NK-92 treated with Interleukin-12 subunit alpha and Interleukin-12 subunit beta, amount 100 ng/mL, for 24 hours (cell line): ENCODE data around the gene ASF1A.
"Not testable (repeated sequence)": the region's sequence is repeated elsewhere in the genome, so short reads cannot be mapped to it uniquely, and the experiment has no call there.

ENCODE experiments used
- DNase-seq: peaks from one replicate; lab custom pipeline; 2025; lab: John Stamatoyannopoulos, UW

ASF1A gene

GRCh38 chr6:118893807-118894424 lies at the start of gene ASF1A:
Gene ASF1A (plus strand): TSS chr6:118894152. CDS start chr6:118894414, 262 bp downstream.
- peak; percentile 94 for DNase-seq

GRCh38 chr6:118844915-118845314 lies 49.0 kb upstream of the ASF1A start:
- DNase-seq: no peak

GRCh38 chr6:118853408-118853807 lies 40.5 kb upstream of the ASF1A start:
- DNase-seq: no peak

- DNase-seq: no peak
Measured at GRCh38 chr6:118856301-118856700, 37.7 kb upstream of the ASF1A start.

GRCh38 chr6:118859517-118860064 lies 34.4 kb upstream of the ASF1A start:
- DNase-seq: no peak

- no peak for DNase-seq
Measured at GRCh38 chr6:118860363-118860762, 33.6 kb upstream of the ASF1A start.

- no peak for DNase-seq
Measured at GRCh38 chr6:118860880-118861279, 33.1 kb upstream of the ASF1A start.

- DNase-seq: no peak
Measured at GRCh38 chr6:118862443-118862842, 31.5 kb upstream of the ASF1A start.

- no peak for DNase-seq
Measured at GRCh38 chr6:118864341-118865099, 29.4 kb upstream of the ASF1A start.

- no peak for DNase-seq
Measured at GRCh38 chr6:118865100-118865391, 28.9 kb upstream of the ASF1A start.

- DNase-seq: no peak
Measured at GRCh38 chr6:118867181-118867580, 26.8 kb upstream of the ASF1A start.

GRCh38 chr6:118868901-118869300 lies 25.1 kb upstream of the ASF1A start:
- DNase-seq: not testable (repeated sequence)

GRCh38 chr6:118869350-118869749 lies 24.6 kb upstream of the ASF1A start:
- DNase-seq: no peak

- no peak for DNase-seq
Measured at GRCh38 chr6:118869894-118870589, 23.9 kb upstream of the ASF1A start.

- DNase-seq: no peak
Measured at GRCh38 chr6:118871331-118871730, 22.6 kb upstream of the ASF1A start.

GRCh38 chr6:118872318-118872717 lies 21.6 kb upstream of the ASF1A start:
- no peak for DNase-seq

- DNase-seq: no peak
Measured at GRCh38 chr6:118872726-118873125, 21.2 kb upstream of the ASF1A start.

GRCh38 chr6:118873239-118873638 lies 20.7 kb upstream of the ASF1A start:
- no peak for DNase-seq

- DNase-seq: no peak
Measured at GRCh38 chr6:118875672-118876071, 18.3 kb upstream of the ASF1A start.

GRCh38 chr6:118876198-118876597 lies 17.8 kb upstream of the ASF1A start:
- DNase-seq: no peak

GRCh38 chr6:118876814-118877213 lies 17.1 kb upstream of the ASF1A start:
- DNase-seq: no peak

GRCh38 chr6:118877806-118878205 lies 16.1 kb upstream of the ASF1A start:
- DNase-seq: no peak
